GM20431 (cell line): Measurements from ENCODE around the gene SPTBN2.

Source experiments
- in situ Hi-C: fragments of 300-500 bp; cut with MseI, MboI; formaldehyde crosslinking; loops from one replicate; pipeline ENCODE4 v1.15.0; 2020; ENCODE audit warnings: low sequenced_read_pairs; ENCODE audit not compliant: unreplicated experiment

Gene SPTBN2

DNA sequence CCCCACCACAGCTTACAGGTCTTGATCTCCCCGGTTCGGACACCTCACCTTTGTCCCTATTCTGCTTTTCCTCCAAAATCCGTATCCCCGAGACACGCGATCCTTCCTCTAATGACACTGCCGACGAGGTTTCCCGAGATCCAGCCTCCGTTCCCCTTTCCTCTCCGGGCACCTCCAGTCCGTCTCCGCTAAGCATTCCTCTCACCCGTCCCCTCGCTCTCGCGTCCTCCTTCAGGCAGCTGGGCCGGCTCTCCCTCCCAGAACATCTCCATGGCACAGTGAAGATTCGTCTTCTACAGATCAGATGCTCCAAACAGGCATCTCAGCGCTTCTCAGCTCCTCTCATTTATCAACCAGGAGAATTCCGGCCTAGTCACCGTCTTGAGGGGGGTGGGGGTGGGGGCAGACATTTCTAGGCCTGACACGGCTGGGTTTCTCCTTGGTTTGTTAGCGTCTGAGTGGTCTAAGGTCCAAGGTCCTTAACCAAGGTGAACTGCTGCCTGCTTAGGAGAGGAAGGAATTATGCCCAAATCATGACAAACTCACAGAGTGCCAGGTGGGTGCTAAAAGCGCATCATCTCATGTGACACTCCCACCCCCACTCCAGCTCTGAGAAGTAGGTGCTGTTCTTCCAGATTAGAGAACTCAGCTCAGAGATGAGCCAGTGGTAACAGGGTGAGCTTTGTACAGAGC lies at the start of gene SPTBN2:
Gene SPTBN2 (minus strand): TSS at position 524 of the 693 bp plus-strand sequence. CDS start 7,976 bp downstream, outside the sequence.
- in situ Hi-C loops = no loop called here

DNA sequence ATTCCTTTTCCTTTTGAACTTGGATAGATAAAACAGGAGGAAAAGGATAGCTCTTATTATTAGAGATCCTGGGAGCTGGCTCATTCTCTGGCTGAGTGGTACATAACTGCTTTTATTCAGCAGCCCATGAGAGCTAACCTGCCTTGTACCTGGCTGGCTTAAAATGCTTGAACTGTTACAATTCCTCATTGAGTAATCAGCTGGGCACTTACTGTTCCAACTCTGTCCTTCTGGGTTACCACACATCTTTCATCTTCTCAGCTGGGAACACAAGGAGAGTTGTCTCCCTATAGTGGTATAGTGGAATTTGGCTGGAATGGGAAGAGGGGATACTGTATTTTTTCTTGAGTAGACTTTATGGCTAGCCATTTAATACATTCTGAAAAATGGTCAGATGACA lies 39.8 kb upstream of the SPTBN2 start:
- in situ Hi-C loops = no loop called here

DNA sequence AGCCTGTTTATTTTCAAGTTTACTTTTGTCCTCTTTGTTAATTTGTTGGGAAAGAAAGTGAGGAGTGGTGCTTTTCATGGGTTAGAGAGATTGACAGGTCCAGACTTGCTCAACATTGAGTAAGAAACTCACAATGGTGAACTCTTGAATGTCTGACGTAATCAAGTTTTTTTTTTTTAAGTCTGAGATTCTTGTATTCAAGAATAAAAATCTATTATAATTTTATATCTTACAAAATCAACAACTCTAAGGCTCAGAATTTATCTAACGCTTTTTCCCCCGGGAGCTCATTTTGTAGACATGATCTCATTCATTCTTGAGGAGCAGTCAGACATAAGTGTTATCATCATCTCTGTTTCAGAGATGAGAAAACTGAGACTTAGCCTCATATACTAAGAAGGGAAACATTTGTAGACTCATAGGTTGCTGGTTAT lies 39.1 kb upstream of the SPTBN2 start:
- in situ Hi-C loops = no loop called here

DNA sequence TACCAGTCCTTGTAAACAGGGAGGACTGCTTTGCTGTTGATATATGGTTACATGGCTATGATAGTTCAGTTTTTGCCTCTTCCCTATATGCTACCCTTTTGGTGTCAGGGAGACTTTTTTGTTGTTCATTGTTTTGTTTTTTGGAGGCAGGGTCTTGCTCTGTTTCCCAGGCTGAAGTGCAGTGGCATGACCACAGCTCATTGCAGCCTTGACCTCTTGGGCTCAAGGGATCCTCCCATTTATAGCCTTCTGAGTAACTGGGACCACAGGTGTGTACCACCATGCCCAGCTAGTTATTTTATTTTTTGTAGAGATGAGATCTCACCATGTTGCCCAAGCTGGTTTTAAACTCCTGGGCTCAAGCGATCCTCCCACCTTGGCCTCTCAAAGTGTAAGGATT lies 38.6 kb upstream of the SPTBN2 start:
- in situ Hi-C loops = no loop called here

DNA sequence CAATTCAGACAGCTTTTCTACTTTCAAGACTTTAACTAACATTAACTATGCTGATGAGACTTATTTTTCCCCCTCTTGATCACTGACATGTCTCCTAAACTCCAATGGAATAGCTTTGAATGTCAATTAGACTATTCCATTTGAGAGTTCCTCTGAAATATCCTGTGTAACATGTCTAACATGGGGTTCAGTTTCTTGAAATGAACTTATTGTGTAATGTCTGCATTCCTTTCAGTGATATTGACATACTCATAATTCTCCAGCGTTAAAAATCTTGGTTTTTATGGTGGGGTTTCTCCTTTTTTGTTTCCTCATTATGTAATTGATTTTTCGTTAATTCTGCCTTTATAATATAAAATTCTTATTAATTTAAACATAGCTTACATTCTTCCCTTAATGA lies 37.7 kb upstream of the SPTBN2 start:
- in situ Hi-C loops = no loop called here

DNA sequence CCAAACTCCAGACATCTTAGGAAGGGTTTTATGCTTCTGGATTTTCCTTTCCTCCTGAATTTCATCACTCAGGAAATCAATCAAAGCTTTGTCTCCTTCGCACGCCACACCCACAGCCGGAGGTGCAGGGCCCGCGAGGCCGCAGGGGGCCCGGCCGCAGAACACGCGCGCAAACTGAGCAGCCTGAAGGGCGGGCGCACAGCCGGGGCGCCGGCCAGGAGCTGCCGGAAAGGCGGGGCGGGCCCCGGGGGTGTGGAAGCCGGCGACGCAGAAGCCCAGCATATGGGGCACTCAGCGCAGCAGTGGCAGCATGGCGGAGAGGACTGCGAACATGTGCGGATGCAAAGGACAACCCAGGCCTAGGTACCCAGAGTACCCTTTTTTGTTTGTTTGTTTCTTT lies 33.1 kb upstream of the SPTBN2 start:
- in situ Hi-C loops = no loop called here

DNA sequence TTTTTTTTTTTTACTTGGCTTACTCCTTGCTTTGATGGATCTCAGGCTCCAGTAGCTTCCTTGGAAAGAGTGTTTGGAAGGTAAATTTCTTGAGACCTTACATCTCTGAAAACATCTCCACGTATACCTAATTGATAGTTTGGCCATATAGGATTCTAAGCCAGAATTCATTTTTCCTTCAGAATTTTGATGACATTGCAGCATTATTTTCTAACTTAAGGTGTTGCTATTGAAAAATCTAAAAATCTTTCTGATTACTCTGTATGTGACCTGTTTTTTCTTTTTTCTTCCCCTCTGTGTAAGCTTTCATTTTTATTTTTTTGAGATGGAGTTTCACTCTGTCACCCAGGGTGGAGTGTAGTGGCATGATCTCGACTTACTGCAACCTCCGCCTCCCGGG lies 23.1 kb upstream of the SPTBN2 start:
- in situ Hi-C loops = no loop called here

DNA sequence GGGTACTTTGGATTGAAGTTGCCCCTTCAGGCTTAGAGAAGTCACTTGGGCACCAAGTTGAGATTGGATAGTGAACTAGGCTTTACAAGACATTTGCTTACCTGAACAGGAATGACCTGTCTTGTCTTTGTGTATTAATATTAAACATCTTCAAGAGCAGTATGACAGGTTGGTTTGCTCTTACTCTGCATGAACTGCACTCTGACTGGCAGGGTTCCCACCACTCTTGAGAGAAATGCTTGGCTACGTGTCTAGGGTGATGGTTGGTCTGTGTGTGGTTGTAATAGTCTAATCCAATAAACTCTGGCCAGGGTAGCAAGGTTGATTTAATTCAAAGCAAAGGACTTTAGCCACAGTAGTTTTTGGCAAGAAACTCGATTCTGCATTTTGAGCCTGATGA lies 20.1 kb upstream of the SPTBN2 start:
- in situ Hi-C loops = no loop called here

DNA sequence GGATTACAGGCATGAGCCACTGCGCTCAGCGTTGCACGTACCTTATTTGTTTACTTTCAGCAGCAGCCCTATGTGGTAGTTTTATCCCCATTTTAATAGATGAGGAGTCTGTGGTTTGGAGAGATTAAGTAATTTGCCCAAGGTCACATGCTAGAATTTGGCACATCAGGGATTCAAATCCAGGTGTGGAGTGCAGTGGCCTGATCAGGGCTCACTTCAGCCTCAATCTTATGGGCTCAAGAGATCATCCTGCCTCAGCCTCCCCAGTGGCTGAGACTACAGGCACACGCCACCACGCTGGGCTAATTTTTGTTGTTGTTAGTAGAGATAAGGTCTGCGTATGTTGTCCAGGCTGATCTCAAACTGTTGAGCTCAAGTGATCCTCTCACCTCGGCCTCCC lies 18.5 kb upstream of the SPTBN2 start:
- in situ Hi-C loops = no loop called here

DNA sequence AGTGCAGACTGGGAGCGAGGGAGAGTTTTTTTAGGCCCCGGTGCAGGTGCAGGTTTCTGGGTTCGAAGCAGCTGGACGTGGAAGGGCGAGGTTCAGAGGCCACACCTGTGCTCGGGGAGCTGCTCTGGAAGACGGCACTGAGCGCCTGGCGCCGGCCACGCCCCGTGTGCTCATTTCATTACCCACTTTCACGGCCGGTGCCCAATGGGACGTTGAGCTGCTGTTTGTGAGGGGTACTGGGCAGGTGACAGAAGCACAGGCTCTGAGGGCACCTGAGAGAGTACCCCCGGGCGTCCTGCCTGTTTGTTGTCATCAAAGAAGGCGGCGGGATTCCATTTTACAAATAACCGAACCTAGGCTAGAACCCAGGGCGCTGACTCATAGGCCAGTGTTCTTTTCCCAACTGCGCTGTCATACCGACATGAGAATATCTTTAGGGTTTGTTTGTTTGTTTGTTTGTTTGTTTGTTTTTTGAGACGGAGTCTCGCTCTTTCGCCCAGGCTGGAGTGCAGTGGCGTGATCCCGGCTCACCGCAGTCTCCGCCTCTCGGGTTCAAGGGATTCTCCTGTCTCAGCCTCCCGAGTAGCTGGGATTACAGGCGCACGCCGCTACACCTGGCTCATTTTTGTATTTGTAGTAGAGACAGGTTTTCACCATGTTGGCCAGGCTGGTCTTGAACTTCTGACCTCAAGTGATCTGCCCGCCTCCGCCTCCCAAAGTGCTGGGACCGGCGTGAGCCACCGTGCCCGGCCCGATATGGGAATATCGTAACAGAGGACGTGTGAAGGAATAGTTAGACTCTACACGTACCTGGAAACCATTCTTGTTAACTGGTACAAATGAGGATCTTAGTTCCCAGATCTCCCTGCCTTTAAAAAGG lies 16.6 kb upstream of the SPTBN2 start:
- in situ Hi-C loops = no loop called here

DNA sequence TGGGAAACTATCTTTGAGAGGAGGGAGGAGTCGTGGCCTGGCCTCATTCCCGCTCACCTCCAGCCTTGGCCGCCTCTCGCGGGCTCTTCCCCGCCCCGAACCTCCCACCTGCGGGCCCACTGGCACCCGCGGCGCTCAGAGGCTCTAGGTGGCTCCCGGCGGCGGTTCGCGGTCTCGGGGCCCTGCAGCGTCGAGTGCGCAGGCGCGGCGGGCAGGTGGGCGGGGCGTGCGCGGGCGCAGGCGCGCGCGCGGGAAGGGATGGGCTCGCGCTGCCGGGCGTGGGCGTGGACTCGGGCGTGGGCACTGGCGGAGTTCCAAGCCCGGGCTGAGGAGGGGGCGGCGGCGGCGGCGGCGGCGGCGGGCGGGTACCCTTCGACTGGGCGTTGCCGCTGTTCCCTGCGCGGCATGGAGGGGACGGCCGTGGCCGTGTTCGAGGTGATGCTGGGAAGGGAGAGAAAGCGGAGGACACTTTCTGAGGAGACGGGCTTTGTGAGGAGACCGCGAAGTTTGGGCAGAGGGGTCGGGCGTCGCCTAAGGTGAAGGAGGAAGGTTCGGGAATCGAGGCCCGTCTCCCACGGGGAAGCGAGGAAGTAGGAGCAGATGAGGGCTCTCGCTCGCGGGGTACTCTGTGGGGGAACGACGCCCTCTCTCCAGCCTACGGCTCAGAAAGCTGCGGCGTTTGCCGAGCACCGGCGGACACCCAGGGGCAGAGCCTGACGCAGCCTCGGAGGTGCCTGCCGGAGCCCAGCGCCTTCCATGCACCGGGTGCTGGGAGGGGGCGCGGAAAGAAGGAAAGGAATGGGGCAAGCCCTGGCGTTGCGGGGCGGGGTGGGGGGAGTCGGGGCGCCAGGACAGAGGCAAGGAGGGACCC lies 15.7 kb upstream of the SPTBN2 start:
- in situ Hi-C loops = no loop called here

DNA sequence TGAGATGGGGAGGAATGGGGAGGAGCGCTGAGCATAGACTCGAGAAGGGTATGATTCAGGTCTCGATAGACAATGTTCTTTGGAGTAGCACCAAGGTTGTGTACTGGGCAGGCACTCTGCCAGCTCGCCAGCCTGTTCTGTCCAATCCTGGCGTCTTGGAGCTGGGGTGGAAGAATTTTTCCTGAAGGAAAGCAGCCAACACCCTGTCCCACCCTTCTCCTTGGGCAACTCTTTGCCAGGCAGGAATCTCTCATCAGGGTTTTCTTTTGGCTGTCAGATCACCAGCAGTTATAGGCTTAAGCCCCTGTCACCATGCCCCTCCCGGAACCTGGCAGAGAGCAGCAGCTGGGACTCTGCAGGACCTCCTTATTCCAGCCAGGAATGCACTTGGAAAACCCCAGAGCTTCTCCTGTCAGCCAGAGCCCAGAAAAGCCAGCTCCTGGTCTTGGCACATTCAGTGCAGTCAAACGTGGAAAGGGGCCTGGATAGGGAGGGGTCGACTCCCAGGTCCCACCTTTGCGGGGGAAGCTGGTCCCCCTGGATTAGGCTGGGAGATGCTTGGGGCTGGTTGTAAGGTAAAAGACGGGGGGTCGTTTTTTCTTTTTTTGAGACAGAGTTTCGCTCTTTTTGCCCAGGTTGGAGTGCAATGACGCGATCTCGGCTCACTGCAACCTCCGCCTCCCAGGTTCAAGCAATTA lies 14.4 kb upstream of the SPTBN2 start:
- in situ Hi-C loops = no loop called here

DNA sequence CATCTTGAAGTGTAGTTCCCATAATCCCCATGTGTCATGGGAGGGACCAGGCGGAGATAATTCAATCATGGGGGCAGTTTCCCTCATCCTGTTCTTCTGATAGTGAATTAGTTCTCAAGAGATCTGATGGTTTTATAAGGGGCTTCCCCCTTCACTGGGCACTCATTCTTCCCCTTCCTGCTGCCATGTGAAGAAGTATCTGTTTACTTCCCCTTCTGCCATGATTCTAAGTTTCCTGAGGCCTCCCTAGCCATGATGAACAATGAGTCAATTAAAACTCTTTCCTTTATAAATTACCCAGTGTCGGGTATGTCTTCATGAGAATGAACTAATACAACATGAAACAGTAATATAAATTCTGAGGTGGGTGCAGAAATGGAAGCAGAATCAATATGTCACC lies 12.1 kb upstream of the SPTBN2 start:
- in situ Hi-C loops = no loop called here

DNA sequence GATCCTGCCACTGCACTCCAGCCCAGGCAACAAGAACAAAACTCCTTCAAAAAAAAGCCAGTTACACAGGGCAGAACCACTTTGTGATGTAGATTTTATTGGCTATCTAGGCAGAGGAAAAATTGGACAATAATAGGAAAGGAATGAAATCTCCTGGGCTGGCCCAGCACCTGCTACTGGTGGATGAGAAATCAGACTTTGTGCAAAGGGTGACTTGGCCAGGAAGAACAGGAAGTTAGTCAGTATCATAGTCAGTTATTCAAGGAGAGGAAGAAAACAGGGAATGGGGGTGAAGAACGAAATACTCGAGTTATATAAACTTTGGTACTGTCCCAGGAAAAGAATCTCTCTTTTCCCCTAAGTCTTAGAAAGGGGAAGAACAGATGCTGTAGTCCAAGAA lies 11.0 kb upstream of the SPTBN2 start:
- in situ Hi-C loops = no loop called here

DNA sequence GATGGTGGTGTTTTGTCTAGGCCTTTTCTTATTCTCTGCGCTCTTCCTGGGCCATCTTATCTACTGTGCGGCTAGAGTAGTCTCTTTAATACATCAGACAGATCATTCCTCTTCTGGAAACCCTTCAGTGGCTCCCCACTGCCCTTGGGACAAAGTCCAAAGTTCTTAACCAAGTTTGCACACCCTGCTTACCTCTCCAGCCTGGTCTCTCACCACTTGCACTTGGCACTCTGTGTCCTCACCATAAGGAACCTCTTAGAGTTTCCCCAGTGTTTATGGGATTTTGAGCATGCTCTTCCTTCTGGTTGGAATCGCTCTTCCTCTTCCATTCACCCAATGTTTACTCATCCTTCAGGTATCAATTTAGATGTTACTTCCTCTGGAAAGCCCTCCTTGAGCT lies 5.2 kb upstream of the SPTBN2 start:
- in situ Hi-C loops = no loop called here

DNA sequence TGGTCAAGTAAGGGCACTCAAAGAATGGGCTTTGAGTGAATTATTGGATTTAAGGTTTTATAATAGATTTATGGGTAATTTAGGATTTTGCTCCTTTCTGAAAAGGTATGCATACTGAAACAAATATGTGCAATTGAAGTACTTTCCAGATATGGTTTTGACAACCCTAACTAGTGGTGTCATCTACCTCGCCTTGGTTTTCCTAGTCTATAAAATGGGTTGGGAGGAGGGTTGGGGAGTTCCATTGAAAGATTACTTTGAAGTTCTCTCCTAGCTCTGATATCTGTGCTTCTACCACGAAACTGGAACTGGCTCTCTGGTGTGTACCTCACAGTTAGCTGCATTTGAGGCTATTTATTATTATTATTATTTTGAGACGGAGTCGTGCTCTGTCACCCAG lies 431 bp upstream of the SPTBN2 start:
- in situ Hi-C loops = no loop called here

DNA sequence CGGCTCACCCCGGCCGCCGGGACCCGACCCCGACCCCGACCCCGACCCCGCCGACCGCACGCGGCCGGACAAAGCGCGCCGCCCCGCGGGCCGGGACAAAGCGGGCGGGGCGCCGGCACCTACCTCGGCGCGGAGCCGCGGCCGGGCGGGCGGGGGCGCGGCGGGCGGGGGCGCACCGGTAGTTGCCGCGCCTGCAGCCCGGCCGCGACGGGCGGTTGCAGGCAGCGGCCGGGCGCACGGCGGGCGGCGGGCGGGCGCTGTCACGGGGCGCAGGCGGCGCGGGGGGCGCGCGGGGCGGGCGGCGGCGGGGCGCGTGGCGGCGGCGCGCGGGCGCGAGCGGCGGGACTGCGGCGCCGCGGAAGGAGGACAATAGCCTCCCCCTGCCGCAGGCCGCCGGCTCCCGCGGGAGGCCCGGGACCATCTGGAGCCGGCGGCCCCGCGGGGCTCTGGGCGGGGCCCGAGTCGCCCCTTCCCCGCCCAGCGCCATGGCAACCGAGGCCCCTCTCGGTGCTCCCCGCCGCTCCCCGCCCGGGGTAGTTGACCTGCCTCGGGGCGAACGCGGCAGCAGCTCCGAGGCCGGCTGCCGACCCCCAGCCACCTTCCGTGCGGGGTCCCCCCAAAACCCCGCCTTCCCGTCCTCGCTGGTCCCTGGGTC lies 851 bp downstream of the SPTBN2 start:
- in situ Hi-C loops = no loop called here

DNA sequence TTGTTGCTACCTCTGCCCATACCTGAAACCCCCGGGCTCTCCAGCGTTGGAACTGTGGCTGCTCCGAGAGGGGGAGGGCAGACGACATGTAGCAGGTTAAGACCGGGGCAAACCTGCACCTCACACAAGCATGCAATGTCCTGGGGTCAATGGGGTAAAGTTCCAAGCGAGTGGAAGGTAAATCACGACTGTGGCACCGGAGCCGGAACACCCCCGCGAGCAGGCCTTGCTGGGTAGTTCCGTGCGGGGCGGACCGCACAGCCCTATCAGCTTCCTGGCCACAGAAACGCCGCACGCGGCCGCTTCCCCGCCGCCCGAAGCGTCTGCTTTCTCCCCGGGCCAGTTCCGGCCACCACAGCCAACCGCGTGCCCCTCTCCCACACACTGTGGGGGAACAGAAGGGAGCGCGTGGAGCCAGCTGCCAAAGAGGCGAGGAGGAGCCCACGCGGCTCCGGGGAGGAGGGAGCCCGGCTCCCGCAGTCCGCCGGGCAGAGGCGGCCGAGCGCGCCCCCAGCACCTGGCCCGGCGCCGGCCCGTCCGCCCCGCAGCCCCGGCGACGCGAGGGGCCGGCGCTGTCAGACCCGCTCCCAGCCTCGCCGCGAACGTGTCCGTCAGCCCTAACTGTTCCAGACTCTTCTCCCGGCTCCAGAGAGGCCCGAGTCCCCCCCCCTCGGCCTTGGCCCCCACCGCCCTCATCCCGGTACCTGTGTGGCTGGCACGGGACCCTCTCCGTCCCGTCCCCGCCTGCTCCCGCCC lies 1.6 kb downstream of the SPTBN2 start:
- in situ Hi-C loops = no loop called here

DNA sequence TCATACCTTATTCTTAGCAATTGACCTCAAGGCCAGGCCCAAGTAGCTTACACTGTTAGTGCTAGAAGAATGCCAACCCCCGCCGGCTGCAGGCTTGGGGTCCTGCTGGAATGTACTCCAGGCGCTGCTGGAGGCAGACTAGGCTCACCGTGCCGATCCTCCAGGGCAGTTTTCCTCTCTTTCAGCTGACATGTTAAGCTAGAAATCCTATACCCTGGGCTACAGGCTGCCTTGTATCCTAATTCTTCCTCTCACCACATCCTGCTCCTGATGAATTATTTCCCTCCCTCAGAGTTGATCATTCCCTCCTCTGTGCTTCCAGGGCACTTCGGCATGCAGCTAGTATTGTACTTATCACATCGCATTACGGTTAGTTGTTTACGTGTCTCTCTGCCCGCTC lies 3.4 kb downstream of the SPTBN2 start:
- in situ Hi-C loops = no loop called here
